ENCODE measurements around the gene IQCH.

- TF ChIP-seq RCOR1 (IDR thresholded peaks at IDR 0.05; ENCODE audit: insufficient replicate concordance, low read length): no peak
- no peak for TF ChIP-seq CTCF (conservative IDR thresholded peaks at IDR 0.05; ENCODE audit: low read depth, low read length)
- TF ChIP-seq POLR2A (IDR thresholded peaks at IDR 0.05; ENCODE audit: low read depth, low read length): no peak
- TF ChIP-seq CEBPB (IDR thresholded peaks at IDR 0.05; ENCODE audit: low read depth, low read length): no peak
- no peak for TF ChIP-seq ELK1 (IDR thresholded peaks at IDR 0.05; ENCODE audit: borderline replicate concordance, low read depth, low read length)
- TF ChIP-seq RAD21 (IDR thresholded peaks at IDR 0.05; ENCODE audit: low read length): no peak
- no peak for TF ChIP-seq USF2 (IDR thresholded peaks at IDR 0.05; ENCODE audit: low read depth, low read length)
- TF ChIP-seq MAFK (IDR thresholded peaks at IDR 0.05; ENCODE audit: low read depth, low read length): no peak
- no peak for TF ChIP-seq SMC3 (IDR thresholded peaks at IDR 0.05; ENCODE audit: low read depth, low read length)
Measured at GRCh38 chr15:67551207-67551743, 296.7 kb downstream of the IQCH start.
